Measurements from ENCODE around the gene TYW1.

- TF ChIP-seq, protein P1, sequence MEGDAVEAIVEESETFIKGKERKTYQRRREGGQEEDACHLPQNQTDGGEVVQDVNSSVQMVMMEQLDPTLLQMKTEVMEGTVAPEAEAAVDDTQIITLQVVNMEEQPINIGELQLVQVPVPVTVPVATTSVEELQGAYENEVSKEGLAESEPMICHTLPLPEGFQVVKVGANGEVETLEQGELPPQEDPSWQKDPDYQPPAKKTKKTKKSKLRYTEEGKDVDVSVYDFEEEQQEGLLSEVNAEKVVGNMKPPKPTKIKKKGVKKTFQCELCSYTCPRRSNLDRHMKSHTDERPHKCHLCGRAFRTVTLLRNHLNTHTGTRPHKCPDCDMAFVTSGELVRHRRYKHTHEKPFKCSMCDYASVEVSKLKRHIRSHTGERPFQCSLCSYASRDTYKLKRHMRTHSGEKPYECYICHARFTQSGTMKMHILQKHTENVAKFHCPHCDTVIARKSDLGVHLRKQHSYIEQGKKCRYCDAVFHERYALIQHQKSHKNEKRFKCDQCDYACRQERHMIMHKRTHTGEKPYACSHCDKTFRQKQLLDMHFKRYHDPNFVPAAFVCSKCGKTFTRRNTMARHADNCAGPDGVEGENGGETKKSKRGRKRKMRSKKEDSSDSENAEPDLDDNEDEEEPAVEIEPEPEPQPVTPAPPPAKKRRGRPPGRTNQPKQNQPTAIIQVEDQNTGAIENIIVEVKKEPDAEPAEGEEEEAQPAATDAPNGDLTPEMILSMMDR (IDR thresholded peaks at IDR 0.05), result no peak
- no peak for TF ChIP-seq POLR2A (IDR thresholded peaks at IDR 0.05)
Observed at GRCh38 chr7:67056683-67057082, 60.0 kb downstream of the TYW1 start.

Data from adrenal gland (tissue), 5 donors.